ENCODE data around the gene ADARB1. TPM values are rescaled to one million over a fixed set of nuclear protein-coding genes. Genes with fewer than 3 reads are reported as not detected.
A peak's percentile ranks its signal among the peaks of the same experiment; 100 is the strongest.

ADARB1 gene
- total RNA-seq, 2 experiments from 2014 or later, result 39.6 to 41.9 TPM

DNA sequence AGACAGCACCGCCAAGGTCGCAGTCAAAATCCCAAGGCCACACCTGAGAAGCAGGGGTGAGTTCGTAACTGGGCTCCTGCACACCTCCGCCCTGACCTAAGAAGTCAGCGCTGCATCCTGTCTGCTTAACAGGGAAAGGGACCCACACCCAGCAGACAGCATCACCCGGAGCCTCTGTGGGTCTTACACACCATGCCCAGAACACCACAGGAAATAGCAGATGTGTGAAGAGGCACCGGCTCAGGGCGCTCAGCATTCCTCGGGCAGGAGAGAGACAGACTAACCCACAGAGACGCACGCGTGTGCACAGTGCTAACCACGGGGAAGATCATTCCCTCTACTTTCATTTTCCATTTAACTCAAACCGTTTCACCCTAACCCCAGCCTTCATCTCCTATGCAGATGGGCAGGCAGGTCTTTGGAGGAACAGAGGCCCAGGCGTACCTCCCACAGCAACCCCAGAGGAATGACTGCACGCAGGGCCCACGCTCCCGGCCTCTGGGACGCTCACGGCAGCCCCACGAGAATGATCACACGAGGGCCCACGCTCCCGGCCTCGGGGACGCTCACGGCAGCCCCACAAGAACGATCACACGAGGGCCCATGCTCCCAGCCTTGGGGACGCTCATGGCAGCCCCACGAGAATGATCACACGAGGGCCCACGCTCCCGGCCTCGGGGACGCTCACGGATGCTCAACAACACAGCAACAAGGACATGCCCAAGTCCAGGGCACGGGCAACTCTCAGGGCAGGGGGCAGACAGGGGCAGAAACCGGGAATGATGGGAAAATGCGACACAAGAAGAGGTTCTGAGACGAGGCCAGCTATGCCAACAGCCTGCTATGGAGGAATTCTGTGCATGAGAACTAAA, 192.4 kb downstream of the ADARB1 start:
- peaks cover 11% of the 10 kb centered on the region for H3K36me3 Mint-ChIP-seq
- H3K27ac Mint-ChIP-seq, result peak overlapping the region; percentile 26
- no peaks in the 10 kb centered on the region for H3K27me3 Mint-ChIP-seq
- no peaks in the 10 kb centered on the region for H3K9me3 Mint-ChIP-seq
- H3K4me3 Mint-ChIP-seq, result no peak overlapping the region
- H3K4me1 Mint-ChIP-seq, result peaks cover 11% of the 10 kb centered on the region
- peak; percentile 40 for DNase-seq

GRCh38 chr21:45267390-45267760, 193.0 kb downstream of the ADARB1 start:
- H3K27me3 Mint-ChIP-seq, result no peaks in the 10 kb centered on the region
- no peak overlapping the region for H3K4me3 Mint-ChIP-seq
- no peaks in the 10 kb centered on the region for H3K9me3 Mint-ChIP-seq
- H3K27ac Mint-ChIP-seq, result no peak overlapping the region
- H3K36me3 Mint-ChIP-seq, result peaks cover 11% of the 10 kb centered on the region
- no peak for DNase-seq
- peaks cover 11% of the 10 kb centered on the region for H3K4me1 Mint-ChIP-seq

- no peak overlapping the region for H3K27ac Mint-ChIP-seq
- DNase-seq, result no peak
- H3K36me3 Mint-ChIP-seq, result peaks cover 11% of the 10 kb centered on the region
- no peaks in the 10 kb centered on the region for H3K9me3 Mint-ChIP-seq
- no peaks in the 10 kb centered on the region for H3K27me3 Mint-ChIP-seq
- peaks cover 11% of the 10 kb centered on the region for H3K4me1 Mint-ChIP-seq
- no peak overlapping the region for H3K4me3 Mint-ChIP-seq
Measured at GRCh38 chr21:45269861-45270260, 195.5 kb downstream of the ADARB1 start.

DNA sequence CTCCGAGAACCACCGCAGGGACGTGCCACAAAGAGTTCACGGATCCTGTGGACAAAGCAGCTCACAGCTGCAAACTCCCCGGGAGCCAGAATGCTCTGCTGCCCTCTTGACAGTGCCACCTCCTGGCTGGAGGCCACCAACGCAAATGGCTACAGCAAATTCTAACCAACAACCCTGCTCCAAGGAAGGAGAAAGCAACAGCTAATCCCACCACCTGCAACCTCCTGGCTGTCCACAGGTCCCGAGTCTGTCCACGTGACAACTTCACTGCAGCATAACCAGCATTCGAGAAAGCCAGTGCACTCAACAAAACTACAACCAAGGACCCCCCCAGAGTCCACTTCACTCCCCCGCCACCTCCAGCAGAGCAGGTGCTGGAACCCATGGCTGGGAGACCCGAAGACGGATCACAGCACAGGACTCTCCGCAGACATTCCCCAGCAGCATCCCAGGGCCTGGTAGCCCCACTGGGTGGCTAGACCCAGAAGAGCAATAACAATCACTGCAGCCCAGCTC, 196.0 kb downstream of the ADARB1 start:
- Mint-ChIP-seq H3K4me3 (no peak overlapping the region), H3K36me3 (peaks cover 11% of the 10 kb centered on the region), H3K27me3 (no peaks in the 10 kb centered on the region), H3K9me3 (no peaks in the 10 kb centered on the region), H3K4me1 (peaks cover 11% of the 10 kb centered on the region), H3K27ac (no peak overlapping the region)
- DNase-seq, result no peak

Other genes with a start within 250 kb of the ADARB1 start
- 10 to 100 TPM; 40.3 to 44.7 TPM for gene PTTG1IP, start 200.9 kb upstream of the ADARB1 start, total RNA-seq
- gene ITGB2, start 153.7 kb upstream of the ADARB1 start, total RNA-seq, result 100 to 1,000 TPM; 223 to 234 TPM
- 10 to 100 TPM; 85.9 to 93.6 TPM for gene SLX9, start 134.6 kb upstream of the ADARB1 start, total RNA-seq
- gene POFUT2, start 213.3 kb downstream of the ADARB1 start, total RNA-seq, result 10 to 100 TPM; 11.6 to 13.3 TPM